ENCODE measurements around the gene CDC27. TPM values are rescaled to one million over a fixed set of nuclear protein-coding genes. Genes with fewer than 3 reads are reported as not detected.
"Not testable (repeated sequence)": the region's sequence is repeated elsewhere in the genome, so short reads cannot be mapped to it uniquely, and the experiment has no call there.

Gene CDC27
- total and polyA plus RNA-seq, 2 donors (not counting 1 experiment from before 2014, with no cell fraction given): 20.5 to 90.7 TPM

DNA sequence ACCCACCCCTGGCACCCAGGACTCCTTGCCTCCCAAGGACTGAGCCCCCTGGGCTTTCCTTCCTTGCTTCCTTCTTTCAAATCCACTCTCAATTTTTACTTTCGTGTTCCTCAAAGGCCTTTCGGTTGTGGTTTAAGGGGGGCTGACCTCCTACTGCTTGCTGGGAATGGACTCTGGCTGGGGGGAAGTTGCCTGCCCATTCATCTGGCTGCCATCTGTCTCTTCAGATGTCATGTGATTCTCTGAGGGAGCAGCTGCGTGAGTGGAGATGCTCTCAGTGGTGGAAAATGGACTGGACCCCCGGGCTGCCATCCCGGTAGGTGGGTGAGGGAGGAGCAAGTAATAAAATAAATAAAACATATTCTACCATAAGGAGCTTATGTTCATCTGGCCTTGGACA, 116.2 kb downstream of the CDC27 start:
- Histone ChIP-seq H2AFZ (ENCODE audit: insufficient read depth, low read depth, low read length, poor library complexity, severe bottlenecking) (no peak overlapping the region), H4K20me1 (ENCODE audit: control insufficient read depth, insufficient read depth, low read length, poor library complexity, severe bottlenecking) (no peaks in the 10 kb centered on the region), H3K4me1 (ENCODE audit: control insufficient read depth in 2 of 2, insufficient read depth in 2 of 2, low read length in 2 of 2) (peaks cover 7 to 11% of the 10 kb centered on the region in 2 donors), H3K4me2 (replicated peaks; ENCODE audit: low read depth, low read length, poor library complexity, severe bottlenecking) (no peak overlapping the region), H3K4me3 (ENCODE audit: control extremely low read depth in 1 of 5, extremely low read depth in 1 of 5, insufficient read depth in 1 of 5, low read depth in 2 of 5, low read length in 4 of 5) (no peak overlapping the region), H3K27me3 (replicated peaks in 1 of 4; ENCODE audit: control extremely low read depth in 1 of 4, control insufficient read depth in 3 of 4, insufficient read depth in 4 of 4, low read length in 3 of 4) (no peaks in the 10 kb centered on the region), H3K9me3 (ENCODE audit: control extremely low read depth in 1 of 3, control insufficient read depth in 2 of 3, insufficient read depth in 1 of 3, low read length in 2 of 3) (no peaks in the 10 kb centered on the region), H3K36me3 (replicated peaks in 1 of 2; ENCODE audit: control extremely low read depth in 1 of 2, control insufficient read depth in 1 of 2, extremely low read depth in 1 of 2, insufficient read depth in 2 of 2, low read length in 1 of 2) (peaks cover 0 to 1% of the 10 kb centered on the region in 2 experiments), H3K27ac (ENCODE audit: low read length in 2 of 2) (no peak overlapping the region), H3K79me2 (ENCODE audit: control insufficient read depth, insufficient read depth, low read length) (peaks cover 4% of the 10 kb centered on the region), H3K9ac (ENCODE audit: low read length) (no peak overlapping the region)
- ChIA-PET CTCF (interaction anchor here (0.7 kb wide), 1 partner anchor 25 kb away, joined by 4 read pairs; no protein-coding TSS in a partner anchor), POLR2A (no interaction called here)
- ATAC-seq (ENCODE audit: low read depth) (no peak), DNase-seq (no peak)
- Mint-ChIP-seq H3K9me3 (ENCODE audit: insufficient read depth) (no peaks in the 10 kb centered on the region), H3K27me3 (no peaks in the 10 kb centered on the region), H3K4me3 (no peak overlapping the region), H3K4me1 (peaks cover 33% of the 10 kb centered on the region), H3K27ac (no peak overlapping the region)
- no peak for TF ChIP-seq CTCF (IDR thresholded peaks at IDR 0.05)
- TF ChIP-seq EZH2 (IDR thresholded peaks at IDR 0.05; ENCODE audit: borderline replicate concordance, insufficient read depth, low read depth, low read length, poor library complexity, severe bottlenecking): no peak
- intact Hi-C loops (cut with micrococcal nuclease): no loop called here
- no CpG with 5 or more reads among the region's 5 CpGs for WGBS (ENCODE audit: insufficient coverage)

GRCh38 chr17:47071171-47071570, 117.9 kb downstream of the CDC27 start:
- H4K20me1 ChIP-seq (ENCODE audit: control insufficient read depth, insufficient read depth, low read length, poor library complexity, severe bottlenecking); H3K4me3 Mint-ChIP-seq; ATAC-seq (ENCODE audit: low read depth); H3K9me3 Mint-ChIP-seq (ENCODE audit: insufficient read depth); H3K4me2 ChIP-seq (replicated peaks; ENCODE audit: low read depth, low read length, poor library complexity, severe bottlenecking); H3K4me3 ChIP-seq (ENCODE audit: control extremely low read depth in 1 of 5, extremely low read depth in 1 of 5, insufficient read depth in 1 of 5, low read depth in 2 of 5, low read length in 4 of 5); H3K9ac ChIP-seq (ENCODE audit: low read length); H3K27me3 Mint-ChIP-seq; H2AFZ ChIP-seq (ENCODE audit: insufficient read depth, low read depth, low read length, poor library complexity, severe bottlenecking); H3K27me3 ChIP-seq (replicated peaks in 1 of 4; ENCODE audit: control extremely low read depth in 1 of 4, control insufficient read depth in 3 of 4, insufficient read depth in 4 of 4, low read length in 3 of 4); DNase-seq; H3K36me3 ChIP-seq (replicated peaks in 1 of 2; ENCODE audit: control extremely low read depth in 1 of 2, control insufficient read depth in 1 of 2, extremely low read depth in 1 of 2, insufficient read depth in 2 of 2, low read length in 1 of 2); H3K79me2 ChIP-seq (ENCODE audit: control insufficient read depth, insufficient read depth, low read length); intact Hi-C loops (cut with micrococcal nuclease); POLR2A ChIA-PET; H3K9me3 ChIP-seq (ENCODE audit: control extremely low read depth in 1 of 3, control insufficient read depth in 2 of 3, insufficient read depth in 1 of 3, low read length in 2 of 3): not testable (repeated sequence)
- WGBS (ENCODE audit: insufficient coverage): no CpG with 5 or more reads among the region's 2 CpGs
- peak overlapping the region; percentile 46 for H3K27ac Mint-ChIP-seq
- peaks cover 45% of the 10 kb centered on the region for H3K4me1 Mint-ChIP-seq
- peaks cover 11 to 15% of the 10 kb centered on the region in 2 donors for H3K4me1 ChIP-seq (ENCODE audit: control insufficient read depth in 2 of 2, insufficient read depth in 2 of 2, low read length in 2 of 2)
- peak overlapping the region in 1 of 2 donors; percentile 5 for H3K27ac ChIP-seq (ENCODE audit: low read length in 2 of 2)
- CTCF ChIA-PET: interaction anchor here (0.6 kb wide), 1 partner anchor 21 kb away, joined by 3 read pairs; no protein-coding TSS in a partner anchor

DNA sequence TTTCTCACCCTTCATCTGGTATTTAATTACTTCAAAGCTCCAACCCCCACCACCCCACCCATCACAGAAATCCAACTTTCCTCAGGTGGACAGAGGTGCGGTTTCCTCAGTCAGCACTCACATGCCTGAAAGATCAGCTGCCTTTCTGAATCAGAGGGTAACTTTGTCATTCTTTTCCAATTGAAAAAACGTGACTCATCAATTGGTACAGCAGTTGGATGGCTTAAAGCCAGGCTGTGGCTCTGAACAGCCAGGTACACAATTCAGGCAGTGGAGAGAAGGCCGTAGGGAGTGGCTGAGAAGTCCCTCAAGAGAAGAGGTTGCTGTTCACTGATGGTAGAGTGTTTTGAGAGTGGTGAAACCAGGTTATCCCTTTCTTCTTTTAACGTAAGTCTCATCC, 118.8 kb downstream of the CDC27 start:
- H3K27me3 Mint-ChIP-seq; ATAC-seq (ENCODE audit: low read depth); DNase-seq; H3K4me3 Mint-ChIP-seq; CTCF ChIA-PET; POLR2A ChIA-PET; H4K20me1 ChIP-seq (ENCODE audit: control insufficient read depth, insufficient read depth, low read length, poor library complexity, severe bottlenecking); H3K27me3 ChIP-seq (replicated peaks in 1 of 4; ENCODE audit: control extremely low read depth in 1 of 4, control insufficient read depth in 3 of 4, insufficient read depth in 4 of 4, low read length in 3 of 4); H3K9me3 ChIP-seq (ENCODE audit: control extremely low read depth in 1 of 3, control insufficient read depth in 2 of 3, insufficient read depth in 1 of 3, low read length in 2 of 3); H3K4me3 ChIP-seq (ENCODE audit: control extremely low read depth in 1 of 5, extremely low read depth in 1 of 5, insufficient read depth in 1 of 5, low read depth in 2 of 5, low read length in 4 of 5); intact Hi-C loops (cut with micrococcal nuclease); H3K79me2 ChIP-seq (ENCODE audit: control insufficient read depth, insufficient read depth, low read length); H3K36me3 ChIP-seq (replicated peaks in 1 of 2; ENCODE audit: control extremely low read depth in 1 of 2, control insufficient read depth in 1 of 2, extremely low read depth in 1 of 2, insufficient read depth in 2 of 2, low read length in 1 of 2); H3K9me3 Mint-ChIP-seq (ENCODE audit: insufficient read depth); H3K9ac ChIP-seq (ENCODE audit: low read length); H3K4me2 ChIP-seq (replicated peaks; ENCODE audit: low read depth, low read length, poor library complexity, severe bottlenecking); H2AFZ ChIP-seq (ENCODE audit: insufficient read depth, low read depth, low read length, poor library complexity, severe bottlenecking): not testable (repeated sequence)
- 58% methylated on average over 1 of the region's 4 CpGs for WGBS (ENCODE audit: insufficient coverage)
- H3K27ac ChIP-seq (ENCODE audit: low read length in 2 of 2): peak overlapping the region in 1 of 2 donors; percentile 5
- H3K27ac Mint-ChIP-seq: peak overlapping the region; percentile 21
- H3K4me1 ChIP-seq (ENCODE audit: control insufficient read depth in 2 of 2, insufficient read depth in 2 of 2, low read length in 2 of 2): peaks cover 11 to 15% of the 10 kb centered on the region in 2 donors
- peaks cover 47% of the 10 kb centered on the region for H3K4me1 Mint-ChIP-seq

Data from B cell (primary cell).